Tibial artery (tissue), 4 donors: ENCODE measurements around the gene MPC2.

ENCODE experiments used
- DNase-seq, 2 donors: peaks; one replicate each; pipeline ENCODE4 v3.0.0-alpha.2; 2019
- H3K27ac ChIP-seq, 2 donors: fragments of 200-600 bp; sonication (generic) in 1 of 2; 1 replicate in 1 of 2; 2 replicates in 1 of 2; pipeline ENCODE4 v1.5.1; 2018 to 2019; ENCODE audit warnings: mild to moderate bottlenecking in 1 of 2
- H3K27me3 ChIP-seq, 2 donors: fragments of 200-600 bp; sonication (generic) in 1 of 2; one replicate each; pipeline versions ENCODE4 v1.5.1 to v1.6.0; 2016 to 2019
- H3K36me3 ChIP-seq, 3 donors: fragments of 200-600 bp; sonication (generic) in 2 of 3; one replicate each; pipeline ENCODE4 v1.5.1; 2016 to 2019; ENCODE audit warnings: mild to moderate bottlenecking in 2 of 3
- H3K4me1 ChIP-seq, 4 donors: fragments of 200-600 bp; sonication (generic) in 2 of 4; 1 replicate in 3 of 4; 2 replicates in 1 of 4; pipeline ENCODE4 v1.5.1; 2016 to 2019
- H3K4me3 ChIP-seq, 2 donors: fragments of 200-600 bp; sonication (generic) in 1 of 2; 1 replicate in 1 of 2; 2 replicates in 1 of 2; pipeline ENCODE4 v1.5.1; 2018 to 2019; ENCODE audit warnings: mild to moderate bottlenecking in 2 of 2
- H3K9me3 ChIP-seq, 3 donors: fragments of 200-600 bp; sonication (generic) in 1 of 3; one replicate each; pipeline ENCODE4 v1.5.1; 2016 to 2019
- CTCF ChIP-seq, 2 experiments: fragments of 200-600 bp in 1 of 2; fragments of 450-650 bp in 1 of 2; IDR thresholded peaks; one replicate each; pipeline ENCODE4 v1.5.1; 2017 to 2019; ENCODE audit warnings: antibody characterized with exemption in 2 of 2, mild to moderate bottlenecking in 1 of 2, moderate library complexity in 1 of 2
- intact Hi-C: fragments of 100-400 bp; cut with DNase I; formaldehyde crosslinking; loops from one replicate; pipeline ENCODE4 v1.15.0; 2023; ENCODE audit warnings: low total_unique reads

MPC2 gene

GRCh38 chr1:167911413-167911812 lies 25.5 kb downstream of the MPC2 start:
- Histone ChIP-seq H3K4me3 (no peak overlapping the region), H3K9me3 (no peaks in the 10 kb centered on the region), H3K27me3 (no peaks in the 10 kb centered on the region), H3K27ac (no peak overlapping the region), H3K4me1 (peaks cover 0 to 7% (median 3%) of the 10 kb centered on the region in 4 donors), H3K36me3 (peaks cover 0 to 13% (median 0%) of the 10 kb centered on the region in 3 donors)
- no peak for DNase-seq
- intact Hi-C loops, result no loop called here
- no peak for TF ChIP-seq CTCF (IDR thresholded peaks at IDR 0.05)

GRCh38 chr1:167910530-167910929 lies 26.3 kb downstream of the MPC2 start:
- H3K9me3 ChIP-seq, result no peaks in the 10 kb centered on the region
- no peak overlapping the region for H3K27ac ChIP-seq
- peaks cover 0 to 4% (median 0%) of the 10 kb centered on the region in 3 donors for H3K36me3 ChIP-seq
- peaks cover 0 to 7% (median 3%) of the 10 kb centered on the region in 4 donors for H3K4me1 ChIP-seq
- intact Hi-C loops, result no loop called here
- no peak for DNase-seq
- no peaks in the 10 kb centered on the region for H3K27me3 ChIP-seq
- TF ChIP-seq CTCF (IDR thresholded peaks at IDR 0.05), result no peak
- H3K4me3 ChIP-seq, result no peak overlapping the region

- TF ChIP-seq CTCF (IDR thresholded peaks at IDR 0.05), result no peak
- Histone ChIP-seq H3K36me3 (no peaks in the 10 kb centered on the region), H3K9me3 (no peaks in the 10 kb centered on the region), H3K27ac (no peak overlapping the region), H3K4me3 (no peak overlapping the region), H3K4me1 (peaks cover 0 to 7% (median 3%) of the 10 kb centered on the region in 4 donors), H3K27me3 (no peaks in the 10 kb centered on the region)
- DNase-seq, result no peak
- intact Hi-C loops, result no loop called here
Measured at GRCh38 chr1:167909691-167910180, 27.1 kb downstream of the MPC2 start.

- no peak overlapping the region for H3K4me3 ChIP-seq
- H3K27me3 ChIP-seq, result no peaks in the 10 kb centered on the region
- no peaks in the 10 kb centered on the region for H3K4me1 ChIP-seq
- intact Hi-C loops, result no loop called here
- H3K36me3 ChIP-seq, result no peaks in the 10 kb centered on the region
- TF ChIP-seq CTCF (IDR thresholded peaks at IDR 0.05), result no peak
- H3K27ac ChIP-seq, result no peak overlapping the region
- no peaks in the 10 kb centered on the region for H3K9me3 ChIP-seq
- no peak for DNase-seq
Measured at GRCh38 chr1:167905671-167906070, 31.2 kb downstream of the MPC2 start.

GRCh38 chr1:167905182-167905581 lies 31.7 kb downstream of the MPC2 start:
- TF ChIP-seq CTCF (IDR thresholded peaks at IDR 0.05), result no peak
- no peak overlapping the region for H3K27ac ChIP-seq
- no peaks in the 10 kb centered on the region for H3K9me3 ChIP-seq
- no peak for DNase-seq
- no peaks in the 10 kb centered on the region for H3K36me3 ChIP-seq
- no peak overlapping the region for H3K4me3 ChIP-seq
- no peaks in the 10 kb centered on the region for H3K27me3 ChIP-seq
- intact Hi-C loops, result no loop called here
- H3K4me1 ChIP-seq, result no peaks in the 10 kb centered on the region

GRCh38 chr1:167904652-167905130 lies 32.2 kb downstream of the MPC2 start:
- DNase-seq, result no peak

More at GRCh38 chr1:167904652-167905130, 32.2 kb downstream of the MPC2 start:
- no peak overlapping the region for H3K27ac ChIP-seq
- H3K36me3 ChIP-seq, result no peaks in the 10 kb centered on the region
- no peaks in the 10 kb centered on the region for H3K9me3 ChIP-seq
- no peak overlapping the region for H3K4me3 ChIP-seq
- intact Hi-C loops, result no loop called here
- peaks cover 0 to 4% (median 2%) of the 10 kb centered on the region in 4 donors for H3K4me1 ChIP-seq
- H3K27me3 ChIP-seq, result no peaks in the 10 kb centered on the region
- no peak for TF ChIP-seq CTCF (IDR thresholded peaks at IDR 0.05)
